K562 (cell line): Measurements from ENCODE around the gene EGR1. TPM values are rescaled to one million over a fixed set of nuclear protein-coding genes. Genes with fewer than 3 reads are reported as not detected.

Source experiments
- ATAC-seq: fragments of 200-7000 bp; cut with Tn5 transposase; 3 replicates; pipeline ENCODE4 v1.9.1; 2020; ENCODE audit warnings: moderate library complexity
- BruUV-seq: library from RNA; stranded (reverse); fragments of 400-500 nt; replicated peaks from 2 replicates; lab custom pipeline; 2021; lab: Mats Ljungman, UMichigan
- CTCF ChIA-PET: fragments of 300-600 bp; formaldehyde crosslinking; extraction: SDS; loops from one replicate; lab custom pipeline; 2021; ENCODE audit warnings: low intra/inter-chr PET ratio; lab: Yijun Ruan, JAX
- POLR2A ChIA-PET: fragments of 300-600, 350-650 bp; sonication (Branson Sonifier 250); formaldehyde crosslinking; extraction: SDS; loops from one replicate; lab custom pipeline; 2021; ENCODE audit warnings: antibody characterized with exemption, inconsistent platforms; lab: Yijun Ruan, JAX
- DNase-seq, 4 experiments: peaks; one replicate each; pipeline versions ENCODE4 v3.0.0 to v3.0.0-alpha.2; 2011 to 2018; ENCODE audit warnings: low spot score in 3 of 4, mixed read lengths in 3 of 4; ENCODE audit errors: extremely low read depth in 1 of 4
- FAIRE-seq: peaks from 2 replicates; lab custom pipeline; 2011; peaks lifted over from hg19 to GRCh38; lab: Jason Lieb, UNC
- H2AFZ ChIP-seq: 2 replicates; pipeline ENCODE4 v1.6.0; 2011; ENCODE audit warnings: low read depth, low read length, control low read depth, inconsistent platforms
- H3K27ac ChIP-seq: fragments of 200-600 bp; 3 replicates; pipeline ENCODE4 v1.8.0; 2011; ENCODE audit warnings: low read depth, mild to moderate bottlenecking, control low read depth, inconsistent platforms, low read length, moderate library complexity, mixed read lengths; ENCODE audit errors: extremely low read depth
- H3K27me3 ChIP-seq, 2 experiments: fragments of 300-600 bp in 1 of 2; 2 replicates in 1 of 2; 3 replicates in 1 of 2; pipeline versions ENCODE4 v1.6.0 to v1.8.0; 2011; ENCODE audit warnings: inconsistent platforms in 2 of 2, low read length in 2 of 2, mild to moderate bottlenecking in 1 of 2, mixed read lengths in 1 of 2, moderate library complexity in 1 of 2; ENCODE audit not compliant: control insufficient read depth in 2 of 2, insufficient read depth in 2 of 2
- H3K36me3 ChIP-seq: fragments of 300-600 bp; 3 replicates; pipeline ENCODE4 v1.8.0; 2011; ENCODE audit warnings: mild to moderate bottlenecking, low read length, inconsistent platforms; ENCODE audit not compliant: control insufficient read depth, insufficient read depth
- H3K4me1 ChIP-seq, 2 experiments: fragments of 200-600 bp in 1 of 2; replicated peaks in 1 of 2; 2 replicates in 1 of 2; 3 replicates in 1 of 2; pipeline versions ENCODE4 v1.5.1 to v1.8.0; 2011; ENCODE audit warnings: inconsistent platforms in 2 of 2, low read length in 2 of 2, mild to moderate bottlenecking in 1 of 2, mixed read lengths in 1 of 2, moderate library complexity in 1 of 2; ENCODE audit not compliant: control insufficient read depth in 2 of 2, insufficient read depth in 2 of 2
- H3K4me2 ChIP-seq: 2 replicates; pipeline ENCODE4 v1.6.1; 2011; ENCODE audit warnings: low read length, control low read depth, inconsistent platforms, mixed read lengths; ENCODE audit not compliant: insufficient read depth
- H3K4me3 ChIP-seq: fragments of 200-600 bp; sonication (generic), shearing (Covaris generic); 2 replicates; pipeline ENCODE4 v1.5.1; 2016; ENCODE audit warnings: control low read depth, inconsistent platforms
- H3K79me2 ChIP-seq: fragments of 200-600 bp; 3 replicates; pipeline ENCODE4 v1.8.0; 2011; ENCODE audit warnings: low read length, inconsistent platforms; ENCODE audit not compliant: control insufficient read depth, insufficient read depth
- H3K9ac ChIP-seq, 2 experiments: 2 replicates each; pipeline versions ENCODE4 v1.6.0 to v1.6.1; 2011; ENCODE audit warnings: low read depth in 2 of 2, low read length in 2 of 2, control low read depth in 1 of 2, inconsistent platforms in 1 of 2, mild to moderate bottlenecking in 1 of 2, mixed read lengths in 1 of 2; ENCODE audit not compliant: insufficient read depth in 1 of 2
- H3K9me1 ChIP-seq: one replicate; pipeline ENCODE4 v1.6.0; 2011; ENCODE audit warnings: inconsistent platforms, mild to moderate bottlenecking, low read length, moderate library complexity; ENCODE audit not compliant: control insufficient read depth, insufficient read depth
- H3K9me3 ChIP-seq: replicated peaks from 2 replicates; pipeline ENCODE4 v1.5.1; 2011; ENCODE audit warnings: low read depth, low read length, inconsistent platforms; ENCODE audit not compliant: control insufficient read depth, insufficient read depth
- H4K20me1 ChIP-seq: replicated peaks from 2 replicates; pipeline ENCODE4 v1.6.1; 2011; ENCODE audit warnings: low read length, inconsistent platforms, mixed read lengths; ENCODE audit not compliant: control insufficient read depth, insufficient read depth
- CBX2 ChIP-seq: fragments of 200-600 bp; sonication (generic); IDR thresholded peaks from one replicate; pipeline ENCODE4 v1.6.1; 2012; ENCODE audit warnings: mild to moderate bottlenecking, low read length, inconsistent platforms; ENCODE audit not compliant: insufficient read depth, poor library complexity, severe bottlenecking
- CSDE1 ChIP-seq, 2 experiments: fragments of 450-650 bp; IDR thresholded peaks; 2 replicates each; pipeline ENCODE4 v1.6.1; 2016; ENCODE audit warnings: mild to moderate bottlenecking in 1 of 2
- ERF ChIP-seq: fragments of 450-650 bp; formaldehyde crosslinking; IDR thresholded peaks from 2 replicates; pipeline ENCODE4 v1.4.0; 2020; ENCODE audit warnings: mild to moderate bottlenecking, mixed read lengths
- FOS ChIP-seq: IDR thresholded peaks from 3 replicates; pipeline ENCODE4 v1.6.1; 2011; ENCODE audit not compliant: insufficient read length; ENCODE audit errors: extremely low read depth
- HNRNPUL1 ChIP-seq: fragments of 200-400 bp; formaldehyde crosslinking; IDR thresholded peaks from 2 replicates; pipeline ENCODE4 v1.6.1; 2017; ENCODE audit warnings: low read length
- KDM1A ChIP-seq, 2 experiments: fragments of 450-650 bp; IDR thresholded peaks; 2 replicates each; pipeline ENCODE4 v1.6.1; 2016; ENCODE audit warnings: mild to moderate bottlenecking in 2 of 2
- L3MBTL2 ChIP-seq: fragments of 450-650 bp; IDR thresholded peaks from 2 replicates; pipeline ENCODE4 v1.6.1; 2016; ENCODE audit warnings: mild to moderate bottlenecking, moderate library complexity
- MTA3 ChIP-seq: fragments of 450-650 bp; formaldehyde crosslinking; IDR thresholded peaks from 2 replicates; pipeline ENCODE4 v1.6.1; 2017; ENCODE audit warnings: mild to moderate bottlenecking, borderline replicate concordance
- PHB2 ChIP-seq: fragments of 450-650 bp; IDR thresholded peaks from 2 replicates; pipeline ENCODE4 v1.6.1; 2017; ENCODE audit warnings: low read depth
- POLR2AphosphoS5 ChIP-seq: IDR thresholded peaks from 2 replicates; pipeline ENCODE4 v1.6.1; 2011; ENCODE audit warnings: mild to moderate bottlenecking, low read depth, low read length, moderate library complexity; ENCODE audit not compliant: control insufficient read depth, insufficient read depth
- RFX5 ChIP-seq: IDR thresholded peaks from 2 replicates; pipeline ENCODE4 v1.6.1; 2011; ENCODE audit warnings: low read depth, mild to moderate bottlenecking, improper control_type of control experiment, low read length
- SETDB1 ChIP-seq: IDR thresholded peaks from one replicate; pipeline ENCODE4 v1.6.1; 2012; ENCODE audit warnings: low read length, control low read depth, inconsistent platforms
- SMAD1 ChIP-seq: fragments of 150-350 bp; IDR thresholded peaks from 2 replicates; pipeline ENCODE4 v1.6.1; 2014; ENCODE audit warnings: low read length, low read depth; ENCODE audit not compliant: partially characterized antibody
- SNIP1 ChIP-seq: fragments of 450-650 bp; IDR thresholded peaks from 2 replicates; pipeline ENCODE4 v1.7.1; 2017; ENCODE audit warnings: low read depth, mild to moderate bottlenecking
- SPI1 ChIP-seq: IDR thresholded peaks from 2 replicates; pipeline ENCODE4 v1.6.1; 2011; ENCODE audit warnings: low read depth, low read length, control low read depth, borderline replicate concordance
- THRA ChIP-seq: fragments of 450-650 bp; IDR thresholded peaks from 2 replicates; pipeline ENCODE4 v1.6.1; 2017; ENCODE audit warnings: mild to moderate bottlenecking, moderate library complexity
- UBTF ChIP-seq, 2 experiments: IDR thresholded peaks; 2 replicates each; pipeline ENCODE4 v1.6.1; 2012; ENCODE audit warnings: improper control_type of control experiment in 2 of 2, low read depth in 2 of 2, low read length in 2 of 2, borderline replicate concordance in 1 of 2
- ZNF347 ChIP-seq: fragments of 450-650 bp; formaldehyde crosslinking; IDR thresholded peaks from 2 replicates; pipeline ENCODE4 v1.4.0; 2020; ENCODE audit warnings: low read depth, mild to moderate bottlenecking, moderate library complexity
- ZNF707 ChIP-seq: fragments of 250-450 bp; sonication (Bioruptor Pico); conservative IDR thresholded peaks from 2 replicates; pipeline ENCODE4 v1.8.0; 2022; ENCODE audit warnings: inconsistent platforms, mild to moderate bottlenecking, moderate library complexity
- ZNF830 ChIP-seq: fragments of 250-450 bp; sonication (Bioruptor Pico); IDR thresholded peaks from 2 replicates; pipeline ENCODE4 v1.5.0; 2021; ENCODE audit warnings: mild to moderate bottlenecking
- WGBS: fragments of 100-300 bp; shearing (Covaris generic); methylation state at CpG from one replicate; pipeline ENCODE4 v1.1.6; 2016; ENCODE audit warnings: low coverage, mixed read lengths; ENCODE audit not compliant: insufficient coverage; ENCODE audit errors: missing lambda C conversion rate; 5-methylcytosine and 5-hydroxymethylcytosine counted together
- in situ Hi-C: fragments of 300-500 bp; cut with MboI; formaldehyde crosslinking; loops from 4 replicates; pipeline ENCODE4 v1.15.0; 2018; ENCODE audit warnings: inconsistent platforms, mixed read lengths
- intact Hi-C: fragments of 100-400 bp; cut with micrococcal nuclease; formaldehyde crosslinking; loops from 2 replicates; pipeline ENCODE4 v1.14.2; 2022
- polyA plus RNA-seq, 8 experiments: library from polyadenylated mRNA; depleted of rRNA in 4 of 8; stranded (reverse) in 5 of 8; unstranded in 3 of 8; fragments of >200 nt; fragmentation: Nextera tagmentation in 2 of 8; fragmentation: Illumina TruSeq in 1 of 8; extraction: Ambion mirVana in 2 of 8; extraction: Trizol in 1 of 8; gene quantifications; 2 replicates each; pipeline versions ENCODE4 v1.2.1 to v1.2.3, GENCODE V29; 2011 to 2014; ENCODE audit warnings: inconsistent platforms in 1 of 8, missing spikeins in 1 of 8
- total RNA-seq, 7 experiments: library from RNA; depleted of rRNA in 6 of 7; stranded (reverse); fragments of >200 nt in 6 of 7; fragmentation: Illumina TruSeq in 2 of 7; extraction: Trizol in 2 of 7; gene quantifications; 2 replicates each; pipeline versions ENCODE4 v1.2.1 to v1.2.3, GENCODE V29; 2011 to 2021; ENCODE audit warnings: low replicate concordance in 1 of 7

The EGR1 gene
- total and polyA plus RNA-seq, 9 of the 15 experiments (the other 6 are each of a cell fraction or from before 2014, with no cell fraction given): 1.3 to 132 (median 21.5) TPM

- BruUV-seq: no TSS peak
- Histone ChIP-seq H2AFZ (peak overlapping the region; percentile 68), H3K9me1 (no peaks in the 10 kb centered on the region), H3K9ac (peak overlapping the region in 1 of 2 experiments; percentile 84; a peak in 2 of 4 replicates), H3K9me3 (no peaks in the 10 kb centered on the region), H3K4me1 (peaks cover 8 to 32% of the 10 kb centered on the region in 2 experiments; a peak in 4 of 5 replicates), H4K20me1 (no peaks in the 10 kb centered on the region), H3K4me3 (no peak overlapping the region), H3K79me2 (no peaks in the 10 kb centered on the region), H3K4me2 (no peak overlapping the region), H3K27ac (no peak overlapping the region), H3K36me3 (no peaks in the 10 kb centered on the region), H3K27me3 (no peaks in the 10 kb centered on the region)
- in situ Hi-C loops: no loop called here
- ChIA-PET POLR2A (interaction anchor here (0.5 to 1.0 kb wide), 3 partner anchors 9 to 102 kb away, joined by 3 to 4 read pairs (median 4); no protein-coding TSS in a partner anchor), CTCF (no interaction called here)
- ATAC-seq (no peak), DNase-seq (peak in 1 of 4 experiments; percentile 21), FAIRE-seq (no peak)
- intact Hi-C loops: loop anchor here (10.0 kb wide), 1 partner anchor 181 kb away; no protein-coding TSS in a partner anchor
- WGBS: 26% methylated on average over 7 of the region's 13 CpGs
- no peak for TF ChIP-seq CBX2
- TF ChIP-seq ZNF830 (CRISPR knock-in tag): no peak
- TF ChIP-seq SPI1: no peak
- no peak for TF ChIP-seq L3MBTL2
- no peak for TF ChIP-seq KDM1A (IDR thresholded peaks at IDR 0.05)
- no peak for TF ChIP-seq HNRNPUL1
- TF ChIP-seq RFX5: no peak
- no peak for TF ChIP-seq UBTF (IDR thresholded peaks at IDR 0.05; ENCODE audit: borderline replicate concordance in 1 of 2, low read depth in 2 of 2, low read length in 2 of 2)
- TF ChIP-seq ERF (CRISPR knock-in tag): no peak
- TF ChIP-seq ZNF347 (CRISPR knock-in tag): no peak
- TF ChIP-seq CSDE1 (IDR thresholded peaks at IDR 0.05): no peak
- no peak for TF ChIP-seq ZNF707 (CRISPR knock-in tag)
- TF ChIP-seq SETDB1: no peak
- TF ChIP-seq MTA3: no peak
- TF ChIP-seq POLR2AphosphoS5: no peak
- TF ChIP-seq PHB2: no peak
- no peak for TF ChIP-seq SNIP1
- no peak for TF ChIP-seq THRA
- TF ChIP-seq FOS: no peak
- no peak for TF ChIP-seq SMAD1
These were observed 11.7 kb upstream of the EGR1 start for GRCh38 chr5:138453590-138453989.
